Pancreas (tissue), 10 donors: Measurements from ENCODE around the gene HS3ST2. TPM values are rescaled to one million over a fixed set of nuclear protein-coding genes. Genes with fewer than 3 reads are reported as not detected.

Source experiments
- ATAC-seq, 4 donors: fragments of 200-7000 bp; cut with Tn5 transposase; one replicate each; pipeline versions ENCODE4 v1.8.0 to v1.9.1; 2020; ENCODE audit warnings: mild to moderate bottlenecking in 4 of 4, moderate library complexity in 4 of 4
- DNase-seq, 6 donors: peaks; one replicate each; pipeline ENCODE4 v3.0.0-alpha.2; 2020
- FAIRE-seq: peaks from 2 replicates; lab custom pipeline; 2012; peaks lifted over from hg19 to GRCh38; lab: Jason Lieb, UNC
- H3K27ac ChIP-seq, 4 donors: fragments of 200-600 bp; sonication (generic); 1 replicate in 3 of 4; 2 replicates in 1 of 4; pipeline versions ENCODE4 v1.5.0 to v1.8.0; 2020
- H3K27me3 ChIP-seq, 4 donors: fragments of 200-600 bp; one replicate each; pipeline ENCODE4 v1.8.0; 2021
- H3K36me3 ChIP-seq, 3 donors: fragments of 200-600 bp; sonication (generic) in 1 of 3; one replicate each; pipeline versions ENCODE4 v1.5.0 to v1.8.0; 2020 to 2021
- H3K4me1 ChIP-seq, 3 donors: fragments of 200-600 bp; one replicate each; pipeline ENCODE4 v1.8.0; 2021
- H3K4me3 ChIP-seq, 4 donors: fragments of 200-600 bp; sonication (generic) in 2 of 4; one replicate each; pipeline versions ENCODE4 v1.5.0 to v1.8.0; 2020 to 2021
- H3K9me3 ChIP-seq, 4 donors: fragments of 200-600 bp; one replicate each; pipeline ENCODE4 v1.8.0; 2021
- WGBS, 2 donors: extraction: QIAGEN DNeasy Blood & Tissue Kit; methylation state at CpG; one replicate each; pipeline ENCODE4 v1.1.7; 2013; 5-methylcytosine and 5-hydroxymethylcytosine counted together
- intact Hi-C, 3 donors: fragments of 100-400 bp; cut with DNase I; formaldehyde crosslinking; loops; one replicate each; pipeline versions ENCODE4 v1.11.1 to v1.14.2; 2022
- polyA plus RNA-seq, 2 donors: library from polyadenylated mRNA; stranded (reverse); fragments of 200-250 nt; gene quantifications; one replicate each; pipeline ENCODE4 v1.2.3, GENCODE V29; 2013
- total RNA-seq, 6 donors: library from RNA; stranded (reverse); fragmentation: NEBNext Ultra II Directional in 4 of 6; extraction: Animal tissue kit (Norgen Biotek cat#: 25700) in 4 of 6; gene quantifications; one replicate each; pipeline versions ENCODE4 v1.2.1 to v1.2.4, GENCODE V29; 2021 to 2023
- TF ChIP-seq, protein P1 (sequence below), 4 donors: fragments of 200-600 bp; sonication (generic) in 3 of 4; IDR thresholded peaks; one replicate each; pipeline versions ENCODE4 v1.5.0 to v1.8.0; 2021; ENCODE audit warnings: antibody characterized with exemption in 4 of 4
- donor health status: healthy with polysubstance abuse.
- donor health status: DM: no; HTN: no; CAD: no; lungs with moderate emphysema.
- donor health status: DM: no; HTN: no; CAD: no.
- donor health status: control.
- donor health status: control.
- donor health status: Bipolar disorder and iron deficiency.
- donor health status: DM: yes; HTN: yes; CAD: no.
- donor health status: DM: no; HTN: no; CAD: no.
- donor health status: DM: no; HTN: no; CAD: no.
- donor health status: DM: yes; HTN: yes; CAD: no.

The HS3ST2 gene
- total and polyA plus RNA-seq, 8 donors, result 0.06 to 0.42 (median 0.28) TPM; not detected in 1

- ATAC-seq (no peak), FAIRE-seq (no peak)
- WGBS, 2 donors, result 36 to 41% methylated on average over 2 of the region's 2 CpGs
These were observed 41.3 kb downstream of the HS3ST2 start for GRCh38 chr16:22855231-22855630.

DNA sequence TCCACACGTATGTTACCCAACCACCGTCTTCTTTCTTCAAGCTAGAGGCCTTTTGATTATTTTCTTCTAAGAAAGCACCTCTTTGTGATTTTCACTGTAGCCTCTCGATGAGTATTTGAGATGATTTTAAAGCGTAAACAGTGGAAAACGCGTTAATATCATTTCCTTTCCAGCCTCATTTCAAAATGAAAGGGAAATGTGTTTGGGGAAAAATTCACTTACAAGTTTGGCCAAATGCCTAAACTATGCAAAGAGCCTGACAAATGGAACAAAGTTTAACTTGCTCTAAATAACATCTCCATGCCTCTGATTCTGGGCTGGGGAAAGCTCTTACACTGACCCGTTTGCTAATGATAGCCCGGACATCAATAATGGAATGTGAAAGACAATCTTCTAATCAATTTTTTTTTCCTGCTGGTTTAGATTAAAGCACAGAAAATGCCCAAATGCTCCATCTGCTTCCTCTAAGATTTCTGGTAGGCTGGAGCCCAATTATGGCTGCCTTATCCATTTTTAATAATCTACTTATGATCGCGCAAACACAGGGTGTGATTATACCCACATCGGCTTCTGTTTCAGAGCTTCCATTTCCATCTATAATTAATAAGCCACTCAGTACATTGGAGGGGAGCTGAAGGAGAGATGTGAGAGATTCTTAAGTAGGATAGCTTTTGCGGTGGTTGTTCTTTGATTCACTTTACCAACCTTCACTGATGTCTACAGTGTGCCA, 43.5 kb downstream of the HS3ST2 start:
- FAIRE-seq (no peak), DNase-seq (no peak), ATAC-seq (no peak)
- Histone ChIP-seq H3K9me3 (no peaks in the 10 kb centered on the region), H3K4me1 (no peaks in the 10 kb centered on the region), H3K27me3 (no peaks in the 10 kb centered on the region), H3K27ac (no peak overlapping the region), H3K36me3 (no peaks in the 10 kb centered on the region), H3K4me3 (no peak overlapping the region)
- TF ChIP-seq, protein P1, sequence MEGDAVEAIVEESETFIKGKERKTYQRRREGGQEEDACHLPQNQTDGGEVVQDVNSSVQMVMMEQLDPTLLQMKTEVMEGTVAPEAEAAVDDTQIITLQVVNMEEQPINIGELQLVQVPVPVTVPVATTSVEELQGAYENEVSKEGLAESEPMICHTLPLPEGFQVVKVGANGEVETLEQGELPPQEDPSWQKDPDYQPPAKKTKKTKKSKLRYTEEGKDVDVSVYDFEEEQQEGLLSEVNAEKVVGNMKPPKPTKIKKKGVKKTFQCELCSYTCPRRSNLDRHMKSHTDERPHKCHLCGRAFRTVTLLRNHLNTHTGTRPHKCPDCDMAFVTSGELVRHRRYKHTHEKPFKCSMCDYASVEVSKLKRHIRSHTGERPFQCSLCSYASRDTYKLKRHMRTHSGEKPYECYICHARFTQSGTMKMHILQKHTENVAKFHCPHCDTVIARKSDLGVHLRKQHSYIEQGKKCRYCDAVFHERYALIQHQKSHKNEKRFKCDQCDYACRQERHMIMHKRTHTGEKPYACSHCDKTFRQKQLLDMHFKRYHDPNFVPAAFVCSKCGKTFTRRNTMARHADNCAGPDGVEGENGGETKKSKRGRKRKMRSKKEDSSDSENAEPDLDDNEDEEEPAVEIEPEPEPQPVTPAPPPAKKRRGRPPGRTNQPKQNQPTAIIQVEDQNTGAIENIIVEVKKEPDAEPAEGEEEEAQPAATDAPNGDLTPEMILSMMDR (IDR thresholded peaks at IDR 0.05), result no peak
- intact Hi-C loops, result loop anchor here in 1 of 3 donors (10.0 kb wide), 1 partner anchor 57 kb away; no protein-coding TSS in a partner anchor
- 68 to 75% methylated on average over 12 of the region's 12 CpGs for WGBS, 2 donors

More at GRCh38 chr16:22855231-22855630, 41.3 kb downstream of the HS3ST2 start:
- Histone ChIP-seq H3K27me3 (no peaks in the 10 kb centered on the region), H3K4me3 (no peak overlapping the region), H3K9me3 (no peaks in the 10 kb centered on the region), H3K36me3 (no peaks in the 10 kb centered on the region), H3K27ac (no peak overlapping the region), H3K4me1 (no peaks in the 10 kb centered on the region)
- DNase-seq, result no peak
- intact Hi-C loops, result loop anchor here in 1 of 3 donors (10.0 kb wide), 1 partner anchor 60 kb away; no protein-coding TSS in a partner anchor
- TF ChIP-seq, protein P1 (IDR thresholded peaks at IDR 0.05), result no peak

DNA sequence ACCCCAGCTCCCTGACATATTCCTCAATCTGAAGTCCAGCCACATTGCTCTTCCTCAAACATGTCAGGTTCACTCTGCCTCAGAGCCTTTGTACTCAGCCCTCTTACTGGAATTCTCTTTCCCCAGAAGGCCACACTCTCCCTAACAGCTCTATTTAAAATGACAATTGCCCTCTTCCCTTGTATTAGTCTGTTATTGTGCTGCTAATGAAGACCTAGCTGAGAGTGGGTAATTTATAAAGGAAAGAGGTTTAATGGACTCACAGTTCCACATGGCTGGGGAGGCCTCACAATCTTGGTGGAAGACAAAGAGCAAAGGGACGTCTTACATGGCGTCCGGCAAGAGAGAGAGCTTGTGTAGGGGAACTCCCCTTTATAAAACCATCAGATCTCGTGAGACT, 46.0 kb downstream of the HS3ST2 start:
- no peak for DNase-seq
- Histone ChIP-seq H3K4me3 (no peak overlapping the region), H3K4me1 (no peaks in the 10 kb centered on the region), H3K36me3 (no peaks in the 10 kb centered on the region), H3K9me3 (no peaks in the 10 kb centered on the region), H3K27ac (no peak overlapping the region), H3K27me3 (peaks cover 0 to 7% (median 0%) of the 10 kb centered on the region in 4 donors)
- WGBS, 2 donors, result 59 to 74% methylated on average over 4 of the region's 4 CpGs
- no peak for ATAC-seq
- intact Hi-C loops, result loop anchor here in 1 of 3 donors (10.0 kb wide), 1 partner anchor 55 kb away; no protein-coding TSS in a partner anchor
- TF ChIP-seq, protein P1 (IDR thresholded peaks at IDR 0.05), result no peak
- FAIRE-seq, result no peak

- peak in 1 of 4 donors; percentile 50 for ATAC-seq
- no peaks in the 10 kb centered on the region for H3K9me3 ChIP-seq
- no peak overlapping the region for H3K27ac ChIP-seq
- no peaks in the 10 kb centered on the region for H3K36me3 ChIP-seq
- FAIRE-seq, result no peak
- TF ChIP-seq, protein P1 (IDR thresholded peaks at IDR 0.05), result no peak
- DNase-seq, result no peak
- WGBS, 2 donors, result 81 to 83% methylated on average over 3 of the region's 3 CpGs
- intact Hi-C loops, result no loop called here
- no peak overlapping the region for H3K4me3 ChIP-seq
- H3K4me1 ChIP-seq, result no peaks in the 10 kb centered on the region
- H3K27me3 ChIP-seq, result peaks cover 0 to 7% (median 0%) of the 10 kb centered on the region in 4 donors
These were observed 47.6 kb downstream of the HS3ST2 start for GRCh38 chr16:22861580-22861979.

- H3K9me3 ChIP-seq, result no peaks in the 10 kb centered on the region
- no peak overlapping the region for H3K27ac ChIP-seq
- H3K4me3 ChIP-seq, result no peak overlapping the region
- intact Hi-C loops, result no loop called here
- no peak for ATAC-seq
- TF ChIP-seq, protein P1 (IDR thresholded peaks at IDR 0.05), result no peak
- no peak for FAIRE-seq
- no peaks in the 10 kb centered on the region for H3K36me3 ChIP-seq
- DNase-seq, result no peak
- no peaks in the 10 kb centered on the region for H3K4me1 ChIP-seq
- H3K27me3 ChIP-seq, result peaks cover 0 to 7% (median 0%) of the 10 kb centered on the region in 4 donors
These were observed 48.1 kb downstream of the HS3ST2 start for GRCh38 chr16:22862046-22862445.
